BE2C (cell line): ENCODE measurements around the gene PRIMA1.

Experiments used
- DNase-seq: peaks from one replicate; pipeline ENCODE4 v3.0.0-alpha.2; 2020
- H3K27me3 ChIP-seq: fragments of 250-450 bp; sonication (Bioruptor Pico); 2 replicates; pipeline ENCODE4 v1.5.1; 2020; ENCODE audit warnings: mild to moderate bottlenecking
- H3K36me3 ChIP-seq: fragments of 250-450 bp; sonication (Bioruptor Pico); 2 replicates; pipeline ENCODE4 v1.5.1; 2020; ENCODE audit warnings: mild to moderate bottlenecking
- H3K4me1 ChIP-seq: fragments of 250-450 bp; sonication (Bioruptor Pico); 2 replicates; pipeline ENCODE4 v1.5.1; 2020
- H3K4me3 ChIP-seq: 2 replicates; pipeline ENCODE4 v1.5.1; 2011; ENCODE audit warnings: low read depth, low read length
- H3K9me3 ChIP-seq: fragments of 250-450 bp; sonication (Bioruptor Pico); 2 replicates; pipeline ENCODE4 v1.5.1; 2020
- CTCF ChIP-seq: IDR thresholded peaks from 2 replicates; pipeline ENCODE4 v1.5.1; 2012; ENCODE audit warnings: mild to moderate bottlenecking, low read depth, low read length

PRIMA1 gene

GRCh38 chr14:93780813-93781400 is 7.4 kb downstream of the PRIMA1 start:
- no peak for TF ChIP-seq CTCF
- no peak overlapping the region for H3K4me3 ChIP-seq
- H3K4me1 ChIP-seq = peaks cover 20% of the 10 kb centered on the region
- DNase-seq = peak; percentile 31
- no peaks in the 10 kb centered on the region for H3K27me3 ChIP-seq
- H3K9me3 ChIP-seq = no peaks in the 10 kb centered on the region
- H3K36me3 ChIP-seq = peaks cover 25% of the 10 kb centered on the region

- TF ChIP-seq CTCF = no peak
- Histone ChIP-seq H3K9me3 (no peaks in the 10 kb centered on the region), H3K4me1 (peaks cover 8% of the 10 kb centered on the region), H3K4me3 (no peak overlapping the region), H3K27me3 (no peaks in the 10 kb centered on the region), H3K36me3 (peaks cover 24% of the 10 kb centered on the region)
- no peak for DNase-seq
Measured at GRCh38 chr14:93778856-93779629, 9.2 kb downstream of the PRIMA1 start.

GRCh38 chr14:93778453-93778852 is 9.8 kb downstream of the PRIMA1 start:
- no peak for TF ChIP-seq CTCF
- peaks cover 8% of the 10 kb centered on the region for H3K4me1 ChIP-seq
- no peak for DNase-seq

GRCh38 chr14:93775744-93776143 is 12.5 kb downstream of the PRIMA1 start:
- H3K4me3 ChIP-seq = no peak overlapping the region
- no peaks in the 10 kb centered on the region for H3K9me3 ChIP-seq
- H3K4me1 ChIP-seq = peaks cover 3% of the 10 kb centered on the region
- no peak for DNase-seq
- no peaks in the 10 kb centered on the region for H3K27me3 ChIP-seq
- no peak for TF ChIP-seq CTCF
- peaks cover 46% of the 10 kb centered on the region for H3K36me3 ChIP-seq

More at GRCh38 chr14:93778453-93778852, 9.8 kb downstream of the PRIMA1 start:
- no peaks in the 10 kb centered on the region for H3K27me3 ChIP-seq
- H3K4me3 ChIP-seq = no peak overlapping the region
- H3K9me3 ChIP-seq = no peaks in the 10 kb centered on the region
- peaks cover 25% of the 10 kb centered on the region for H3K36me3 ChIP-seq

GRCh38 chr14:93775158-93775557 is 13.1 kb downstream of the PRIMA1 start:
- Histone ChIP-seq H3K36me3 (peaks cover 50% of the 10 kb centered on the region), H3K27me3 (no peaks in the 10 kb centered on the region), H3K4me3 (no peak overlapping the region), H3K9me3 (no peaks in the 10 kb centered on the region), H3K4me1 (no peaks in the 10 kb centered on the region)
- no peak for TF ChIP-seq CTCF
- no peak for DNase-seq

GRCh38 chr14:93772263-93772662 is 16.0 kb downstream of the PRIMA1 start:
- H3K4me3 ChIP-seq = no peak overlapping the region
- no peaks in the 10 kb centered on the region for H3K4me1 ChIP-seq
- no peaks in the 10 kb centered on the region for H3K27me3 ChIP-seq
- H3K9me3 ChIP-seq = no peaks in the 10 kb centered on the region
- H3K36me3 ChIP-seq = peaks cover 33% of the 10 kb centered on the region
- no peak for TF ChIP-seq CTCF
- DNase-seq = no peak
